HepG2 (cell line): Measurements from ENCODE around the gene TMEM253. TPM values are rescaled to one million over a fixed set of nuclear protein-coding genes. Genes with fewer than 3 reads are reported as not detected.
A peak's percentile ranks its signal among the peaks of the same experiment; 100 is the strongest.

ENCODE experiments used
- BCL3 ChIP-seq: sonication (generic); formaldehyde crosslinking; IDR thresholded peaks from 2 replicates; pipeline ENCODE4 v1.5.1; 2020; ENCODE audit warnings: mild to moderate bottlenecking, missing genetic modification reagents, moderate library complexity
- BRD4 ChIP-seq: sonication (generic); formaldehyde crosslinking; IDR thresholded peaks from 2 replicates; pipeline ENCODE4 v1.4.0; 2020; ENCODE audit warnings: missing genetic modification reagents
- CSRNP2 ChIP-seq: sonication (generic); formaldehyde crosslinking; conservative IDR thresholded peaks from 2 replicates; pipeline ENCODE4 v1.8.0; 2022; ENCODE audit warnings: low read depth, missing genetic modification reagents
- DDIT3 ChIP-seq: sonication (generic); formaldehyde crosslinking; IDR thresholded peaks from 2 replicates; pipeline ENCODE4 v1.4.0; 2020; ENCODE audit warnings: mild to moderate bottlenecking, missing genetic modification reagents
- DNMT1 ChIP-seq: sonication (generic); formaldehyde crosslinking; IDR thresholded peaks from 2 replicates; pipeline ENCODE4 v1.5.1; 2020; ENCODE audit warnings: mild to moderate bottlenecking, missing genetic modification reagents
- GATAD1 ChIP-seq: IDR thresholded peaks from 2 replicates; pipeline ENCODE4 v1.6.1; 2016; ENCODE audit warnings: missing genetic modification reagents, missing compliant biosample characterization
- GLMP ChIP-seq: sonication (generic); formaldehyde crosslinking; IDR thresholded peaks from 2 replicates; pipeline ENCODE4 v1.9.0; 2021; ENCODE audit warnings: missing genetic modification reagents, mild to moderate bottlenecking, borderline replicate concordance
- HNRNPK ChIP-seq: fragments of 200-400 bp; formaldehyde crosslinking; IDR thresholded peaks from 2 replicates; pipeline ENCODE4 v1.6.1; 2018; ENCODE audit warnings: low read length, low read depth, moderate library complexity, mild to moderate bottlenecking; ENCODE audit not compliant: poor library complexity, severe bottlenecking
- JUNB ChIP-seq: sonication (generic); formaldehyde crosslinking; IDR thresholded peaks from 2 replicates; pipeline ENCODE4 v1.8.0; 2022; ENCODE audit warnings: missing genetic modification reagents, mild to moderate bottlenecking, borderline replicate concordance
- JUND ChIP-seq: sonication (generic); formaldehyde crosslinking; IDR thresholded peaks from 2 replicates; pipeline ENCODE4 v1.8.0; 2022; ENCODE audit warnings: mild to moderate bottlenecking, missing genetic modification reagents
- MXD3 ChIP-seq: IDR thresholded peaks from 2 replicates; pipeline ENCODE4 v1.6.1; 2016; ENCODE audit warnings: mild to moderate bottlenecking, missing biosample characterization, missing genetic modification reagents
- MZF1 ChIP-seq: sonication (generic); formaldehyde crosslinking; IDR thresholded peaks from 2 replicates; pipeline ENCODE4 v1.8.1; 2023; ENCODE audit warnings: mild to moderate bottlenecking, missing genetic modification reagents, borderline replicate concordance
- NRL ChIP-seq: sonication (generic); formaldehyde crosslinking; IDR thresholded peaks from 2 replicates; pipeline ENCODE4 v1.5.0; 2020; ENCODE audit warnings: missing genetic modification reagents, mild to moderate bottlenecking, moderate library complexity, borderline replicate concordance
- POLR2A ChIP-seq, 2 experiments: IDR thresholded peaks; 2 replicates each; pipeline ENCODE4 v1.6.1; 2011; ENCODE audit warnings: low read depth in 2 of 2, low read length in 2 of 2, mild to moderate bottlenecking in 1 of 2, moderate library complexity in 1 of 2; ENCODE audit not compliant: insufficient read depth in 1 of 2
- SOX6 ChIP-seq, 2 experiments: fragments of 450-650 bp in 1 of 2; sonication (generic) in 1 of 2; formaldehyde crosslinking in 1 of 2; IDR thresholded peaks; 2 replicates each; pipeline versions ENCODE4 v1.4.0 to v1.6.1; 2017 to 2020; ENCODE audit warnings: antibody characterized with exemption in 1 of 2, mild to moderate bottlenecking in 1 of 2, missing genetic modification reagents in 1 of 2
- TEAD3 ChIP-seq: optimal IDR thresholded peaks from 2 replicates; pipeline ENCODE3; 2016; ENCODE audit warnings: borderline replicate concordance
- YEATS4 ChIP-seq: sonication (generic); formaldehyde crosslinking; IDR thresholded peaks from 2 replicates; pipeline ENCODE4 v1.4.0; 2020; ENCODE audit warnings: missing genetic modification reagents, borderline replicate concordance
- ZNF333 ChIP-seq: sonication (generic); formaldehyde crosslinking; IDR thresholded peaks from 2 replicates; pipeline ENCODE4 v1.4.0; 2020; ENCODE audit warnings: mild to moderate bottlenecking, missing genetic modification reagents, borderline replicate concordance
- ZNF598 ChIP-seq: sonication (generic); formaldehyde crosslinking; IDR thresholded peaks from 2 replicates; pipeline ENCODE4 v1.5.1; 2020; ENCODE audit warnings: mild to moderate bottlenecking, missing genetic modification reagents, borderline replicate concordance
- ZNF784 ChIP-seq: sonication (generic); formaldehyde crosslinking; IDR thresholded peaks from 2 replicates; pipeline ENCODE4 v1.5.1; 2020; ENCODE audit warnings: missing genetic modification reagents, mild to moderate bottlenecking, borderline replicate concordance
- polyA plus RNA-seq, 8 experiments: library from polyadenylated mRNA; depleted of rRNA in 3 of 8; stranded (reverse) in 7 of 8; unstranded in 1 of 8; fragments of >200 nt; fragmentation: Illumina TruSeq in 4 of 8; extraction: Trizol in 4 of 8; gene quantifications; 2 replicates each; pipeline versions ENCODE4 v1.2.1 to v1.2.3, GENCODE V29; 2011 to 2016; ENCODE audit warnings: low read depth in 4 of 8, missing spikeins in 1 of 8, mixed read lengths in 1 of 8; ENCODE audit not compliant: insufficient read depth in 1 of 8
- total RNA-seq, 5 experiments: library from RNA; depleted of rRNA; stranded (reverse); fragments of >200 nt; fragmentation: Illumina TruSeq; extraction: Trizol; gene quantifications; 2 replicates each; pipeline ENCODE4 v1.2.3, GENCODE V29; 2016; ENCODE audit warnings: low read depth in 1 of 5

TMEM253 gene
- total and polyA plus RNA-seq, 2 of the 13 experiments (the other 11 are each of a cell fraction or from before 2014, with no cell fraction given): 0.29 to 0.45 TPM

GRCh38 chr14:21098076-21098891, 2.6 kb upstream of the TMEM253 start, which contains the start of gene ZNF219 (continued):
- TF ChIP-seq TEAD3 (CRISPR knock-in tag): peak; percentile 87
- TF ChIP-seq SOX6 (IDR thresholded peaks at IDR 0.05): no peak
- no peak for TF ChIP-seq SOX6 (CRISPR knock-in tag; IDR thresholded peaks at IDR 0.05)
- TF ChIP-seq GLMP (CRISPR knock-in tag): no peak
- no peak for TF ChIP-seq MZF1 (CRISPR knock-in tag)
- no peak for TF ChIP-seq DNMT1
- TF ChIP-seq YEATS4 (CRISPR knock-in tag): no peak
- TF ChIP-seq DDIT3 (CRISPR knock-in tag): no peak
- peak; percentile 26; the same call in 1 of the 2 replicates for TF ChIP-seq MXD3 (CRISPR knock-in tag)
- no peak for TF ChIP-seq NRL
- TF ChIP-seq GATAD1 (CRISPR knock-in tag): peak; percentile 14; the same call in 1 of the 2 replicates
- peak; percentile 79 for TF ChIP-seq HNRNPK
- no peak for TF ChIP-seq BRD4
- TF ChIP-seq ZNF784: no peak
- no peak for TF ChIP-seq JUND (CRISPR knock-in tag)
- peak in 1 of 2 experiments; percentile 39; a peak in 1 of 4 replicates for TF ChIP-seq POLR2A (IDR thresholded peaks at IDR 0.05; ENCODE audit: insufficient read depth in 1 of 2, low read depth in 2 of 2, low read length in 2 of 2)
- no peak for TF ChIP-seq BCL3
- TF ChIP-seq ZNF598 (CRISPR knock-in tag): no peak
- no peak for TF ChIP-seq ZNF333
- no peak for TF ChIP-seq JUNB (CRISPR knock-in tag)
- TF ChIP-seq CSRNP2 (CRISPR knock-in tag): no peak
